ENCODE measurements around the gene NTSR1.
A peak's percentile ranks its signal among the peaks of the same experiment; 100 is the strongest.

- peak in 2 of 5 experiments; percentile 14 to 34 for TF ChIP-seq CTCF (IDR thresholded peaks at IDR 0.05)
- no peak for TF ChIP-seq POLR2AphosphoS5 (IDR thresholded peaks at IDR 0.05)
Observed at GRCh38 chr20:62805155-62805710, 96.6 kb downstream of the NTSR1 start.
